GM23338 (cell line): ENCODE results near the gene KRT84.

Experiments
- CREB1 ChIP-seq: fragments of 250-450 bp; sonication (Bioruptor Pico); IDR thresholded peaks from 2 replicates; pipeline ENCODE4 v1.5.0; 2020; ENCODE audit warnings: low read depth, mild to moderate bottlenecking, moderate library complexity
- CTCF ChIP-seq, 2 experiments: fragments of 200-600 bp in 1 of 2; sonication (generic) in 1 of 2; conservative IDR thresholded peaks; 2 replicates each; pipeline versions ENCODE4 v1.5.1 to v1.6.1; 2016 to 2017; ENCODE audit warnings: antibody characterized with exemption in 2 of 2, low read depth in 2 of 2, mild to moderate bottlenecking in 2 of 2, moderate library complexity in 1 of 2
- ETS1 ChIP-seq: IDR thresholded peaks from 2 replicates; pipeline ENCODE4 v1.6.1; 2016; ENCODE audit warnings: antibody characterized with exemption
- EZH2 ChIP-seq: fragments of 200-600 bp; sonication (generic); IDR thresholded peaks from one replicate; pipeline ENCODE4 v1.8.0; 2017; ENCODE audit warnings: antibody characterized with exemption, mild to moderate bottlenecking, low read depth; ENCODE audit not compliant: unreplicated experiment
- EZH2phosphoT487 ChIP-seq: fragments of 200-600 bp; sonication (generic); IDR thresholded peaks from one replicate; pipeline ENCODE4 v1.8.1; 2018; ENCODE audit warnings: antibody characterized with exemption; ENCODE audit not compliant: unreplicated experiment
- JUNB ChIP-seq: IDR thresholded peaks from one replicate; pipeline ENCODE4 v1.6.1; 2016; ENCODE audit warnings: antibody characterized with exemption; ENCODE audit not compliant: unreplicated experiment
- NANOG ChIP-seq: IDR thresholded peaks from 2 replicates; pipeline ENCODE4 v1.6.1; 2016; ENCODE audit warnings: antibody characterized with exemption, borderline replicate concordance
- POLR2AphosphoS5 ChIP-seq: IDR thresholded peaks from 2 replicates; pipeline ENCODE4 v1.6.1; 2016; ENCODE audit warnings: antibody characterized with exemption, low read depth
- REST ChIP-seq: IDR thresholded peaks from one replicate; pipeline ENCODE4 v1.6.1; 2018; ENCODE audit warnings: antibody characterized with exemption; ENCODE audit not compliant: unreplicated experiment
- STAT1 ChIP-seq: IDR thresholded peaks from one replicate; pipeline ENCODE4 v1.6.1; 2016; ENCODE audit warnings: antibody characterized with exemption; ENCODE audit not compliant: unreplicated experiment
- ZNF114 ChIP-seq: fragments of 250-450 bp; sonication (Bioruptor Pico); IDR thresholded peaks from 2 replicates; pipeline ENCODE4 v1.5.0; 2020; ENCODE audit warnings: mild to moderate bottlenecking, moderate library complexity
- ZNF462 ChIP-seq: fragments of 250-450 bp; sonication (Bioruptor Pico); IDR thresholded peaks from 2 replicates; pipeline ENCODE4 v1.5.0; 2020; ENCODE audit warnings: mild to moderate bottlenecking, moderate library complexity

DNA sequence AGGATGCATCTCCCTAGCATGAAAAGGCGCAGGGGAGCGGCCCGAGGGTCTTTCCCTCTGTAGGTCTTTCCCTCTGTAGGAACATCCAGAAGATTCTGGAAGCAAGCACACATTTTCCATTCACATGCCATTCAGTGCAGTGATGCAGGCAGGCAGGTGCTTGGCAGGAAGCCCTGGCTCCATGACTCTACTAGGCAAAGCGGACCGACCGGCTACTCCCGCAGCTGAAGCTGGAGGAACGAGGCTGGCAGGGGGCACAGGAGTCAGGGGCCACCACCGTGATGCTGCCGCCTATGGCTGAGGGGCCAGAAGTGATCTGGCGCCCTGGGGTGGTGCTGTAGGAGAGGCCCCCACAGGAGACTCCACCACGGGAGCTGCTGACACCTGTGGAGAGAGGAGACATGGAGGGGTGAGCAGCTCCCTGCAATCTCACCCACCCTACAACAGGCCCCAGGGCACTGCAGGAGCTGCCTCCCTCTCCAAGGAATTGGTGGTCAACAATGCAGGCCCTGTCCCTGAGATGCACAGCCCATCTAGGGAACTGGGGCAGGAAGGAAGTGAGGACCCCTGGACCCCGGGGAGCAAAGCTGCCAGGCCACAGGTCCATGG is 24.7 kb downstream of the KRT84 start:
- no peak for TF ChIP-seq REST
- no peak for TF ChIP-seq NANOG
- TF ChIP-seq CTCF (conservative IDR thresholded peaks at IDR 0.05; ENCODE audit: low read depth in 2 of 2) = no peak
- TF ChIP-seq JUNB = no peak
- no peak for TF ChIP-seq EZH2
- no peak for TF ChIP-seq EZH2phosphoT487
- no peak for TF ChIP-seq POLR2AphosphoS5
- TF ChIP-seq CREB1 (CRISPR knock-in tag) = no peak
- TF ChIP-seq ETS1 = no peak
- no peak for TF ChIP-seq STAT1
- TF ChIP-seq ZNF114 (CRISPR knock-in tag) = no peak
- no peak for TF ChIP-seq ZNF462 (CRISPR knock-in tag)
